RWPE1 (cell line): ENCODE data around the gene NIN.
"Not testable (repeated sequence)": the region's sequence is repeated elsewhere in the genome, so short reads cannot be mapped to it uniquely, and the experiment has no call there.

Experiments
- CTCF ChIA-PET: fragments of 350-600 bp; sonication (Branson Sonifier 250); formaldehyde crosslinking; extraction: SDS; loops from one replicate; lab custom pipeline; 2021; lab: Yijun Ruan, JAX
- POLR2A ChIA-PET: fragments of 400-600 bp; formaldehyde crosslinking; extraction: SDS; loops from one replicate; lab custom pipeline; 2020; ENCODE audit warnings: antibody characterized with exemption; ENCODE audit not compliant: low non-redundant PET; lab: Yijun Ruan, JAX
- DNase-seq: peaks from one replicate; pipeline ENCODE4 v3.0.0; 2012; ENCODE audit warnings: low spot score
- H3K27ac ChIP-seq: fragments of 450-650 bp; 2 replicates; pipeline ENCODE4 v1.5.1; 2017
- TF ChIP-seq, protein P1 (sequence below): fragments of 450-650 bp; conservative IDR thresholded peaks from 2 replicates; pipeline ENCODE4 v1.5.1; 2017; ENCODE audit warnings: low read depth, mild to moderate bottlenecking

Gene NIN

DNA sequence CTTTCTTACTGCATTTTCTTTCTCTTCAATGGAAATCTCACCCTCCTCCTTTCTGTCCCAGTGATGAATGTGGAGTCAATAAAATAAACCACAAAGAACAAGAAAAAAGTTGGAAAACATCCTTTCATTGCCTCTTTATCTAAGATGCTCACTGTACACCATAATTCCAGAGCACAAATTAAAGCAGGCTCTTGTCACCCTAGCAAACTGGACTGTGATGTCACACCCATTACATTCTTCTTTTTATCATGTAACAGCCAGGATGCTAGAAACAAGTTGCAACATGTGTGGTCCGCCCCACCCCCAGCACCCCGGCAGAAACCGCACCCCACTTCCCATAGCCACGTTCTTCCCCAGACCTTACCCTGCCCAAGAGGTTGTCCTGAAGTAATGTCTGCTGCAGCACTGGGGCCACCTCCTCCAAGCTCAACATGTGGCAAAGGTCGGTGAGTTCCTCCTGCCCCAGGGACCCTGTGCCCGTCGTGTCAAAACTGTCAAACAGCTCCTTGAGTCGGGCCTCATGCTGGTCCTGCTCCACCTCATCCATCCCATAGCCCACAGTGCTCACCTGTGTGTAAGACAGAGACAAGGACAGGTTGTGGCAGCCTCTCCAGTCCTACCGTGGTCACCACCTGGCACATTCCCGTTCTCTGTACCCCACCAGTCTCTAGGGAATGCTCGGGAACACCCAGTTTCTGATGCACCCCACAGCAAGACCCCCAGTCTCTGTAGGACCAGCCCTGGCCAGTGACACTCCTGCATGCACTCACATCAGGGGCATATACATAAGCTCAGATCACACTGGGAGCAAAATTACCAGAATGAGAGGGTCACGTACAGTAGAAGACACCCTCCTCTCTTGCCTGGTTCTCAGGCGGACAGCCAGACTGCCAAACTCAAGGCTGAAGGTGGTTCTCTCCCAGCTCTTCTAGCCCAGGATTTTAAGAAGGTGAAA is 9.2 kb downstream of the NIN start:
- TF ChIP-seq, protein P1, sequence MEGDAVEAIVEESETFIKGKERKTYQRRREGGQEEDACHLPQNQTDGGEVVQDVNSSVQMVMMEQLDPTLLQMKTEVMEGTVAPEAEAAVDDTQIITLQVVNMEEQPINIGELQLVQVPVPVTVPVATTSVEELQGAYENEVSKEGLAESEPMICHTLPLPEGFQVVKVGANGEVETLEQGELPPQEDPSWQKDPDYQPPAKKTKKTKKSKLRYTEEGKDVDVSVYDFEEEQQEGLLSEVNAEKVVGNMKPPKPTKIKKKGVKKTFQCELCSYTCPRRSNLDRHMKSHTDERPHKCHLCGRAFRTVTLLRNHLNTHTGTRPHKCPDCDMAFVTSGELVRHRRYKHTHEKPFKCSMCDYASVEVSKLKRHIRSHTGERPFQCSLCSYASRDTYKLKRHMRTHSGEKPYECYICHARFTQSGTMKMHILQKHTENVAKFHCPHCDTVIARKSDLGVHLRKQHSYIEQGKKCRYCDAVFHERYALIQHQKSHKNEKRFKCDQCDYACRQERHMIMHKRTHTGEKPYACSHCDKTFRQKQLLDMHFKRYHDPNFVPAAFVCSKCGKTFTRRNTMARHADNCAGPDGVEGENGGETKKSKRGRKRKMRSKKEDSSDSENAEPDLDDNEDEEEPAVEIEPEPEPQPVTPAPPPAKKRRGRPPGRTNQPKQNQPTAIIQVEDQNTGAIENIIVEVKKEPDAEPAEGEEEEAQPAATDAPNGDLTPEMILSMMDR = no peak
- POLR2A ChIA-PET = interaction anchor here (0.6 kb wide), 1 partner anchor 1152 kb away, joined by 7 read pairs; no protein-coding TSS in a partner anchor
- DNase-seq = peak; percentile 53
- CTCF ChIA-PET = interaction anchor here (0.5 to 1.4 kb wide), 3 partner anchors 31 to 913 kb away, joined by 3 read pairs; no protein-coding TSS in a partner anchor
- peak overlapping the region; percentile 22; the same call in 1 of the 2 replicates for H3K27ac ChIP-seq

DNA sequence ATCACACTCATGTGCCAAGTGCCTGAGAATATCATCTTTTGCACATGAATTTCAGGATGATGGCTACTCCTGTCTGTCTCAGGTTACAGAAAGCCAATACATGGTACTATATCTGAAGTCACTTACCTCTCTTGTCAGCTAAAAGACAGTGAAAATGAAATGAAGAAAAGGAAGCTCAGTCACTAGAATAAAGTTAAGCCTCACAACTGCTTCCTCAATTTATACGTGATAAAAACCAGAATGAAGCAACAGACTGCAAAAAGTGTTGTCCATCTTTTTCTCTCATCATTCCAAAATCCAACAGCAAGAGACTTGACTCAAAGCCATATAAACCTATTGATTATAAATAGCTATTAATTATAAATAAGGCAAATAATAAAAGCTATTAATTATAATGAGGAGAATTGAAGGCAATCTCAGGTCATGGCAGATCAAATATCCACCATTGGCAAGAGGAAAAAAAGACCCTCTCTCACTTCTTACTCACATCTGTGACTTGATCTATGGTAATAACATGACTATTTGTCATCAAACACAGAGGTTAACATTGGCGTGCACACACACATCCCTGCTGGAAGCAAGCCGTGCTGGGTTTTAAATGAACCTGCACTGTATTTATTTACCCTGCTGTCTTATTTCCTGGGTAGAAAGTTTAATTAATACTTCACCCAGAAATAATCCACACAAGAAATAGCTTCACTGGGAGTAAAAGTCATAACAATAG is 10.0 kb downstream of the NIN start:
- DNase-seq = peak; percentile 4
- TF ChIP-seq, protein P1 = no peak
- CTCF ChIA-PET = interaction anchor here (0.5 to 1.4 kb wide), 2 partner anchors 30 to 43 kb away, joined by 3 read pairs; no protein-coding TSS in a partner anchor
- POLR2A ChIA-PET = interaction anchor here (0.6 kb wide), 1 partner anchor 11 kb away, joined by 3 read pairs; no protein-coding TSS in a partner anchor
- H3K27ac ChIP-seq = no peak overlapping the region

DNA sequence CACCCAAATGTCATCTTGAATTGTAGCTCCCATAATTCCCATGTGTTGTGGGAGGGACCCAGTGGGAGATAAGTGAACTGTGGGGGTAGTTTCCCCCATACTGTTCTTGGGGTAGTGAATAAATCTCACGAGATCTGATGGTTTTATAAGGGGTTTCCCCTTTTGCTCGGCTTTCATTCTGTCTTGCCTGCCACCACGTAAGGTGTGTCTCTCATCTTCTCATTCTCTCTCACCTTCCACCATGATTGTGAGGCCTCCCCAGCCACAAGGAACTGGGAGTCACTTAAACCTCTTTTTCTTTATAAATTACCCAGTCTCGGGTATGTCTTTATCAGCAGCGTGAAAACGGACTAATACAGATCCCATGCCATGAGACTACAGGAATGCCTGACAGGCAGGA is 11.7 kb downstream of the NIN start:
- POLR2A ChIA-PET, H3K27ac ChIP-seq, DNase-seq: not testable (repeated sequence)
- CTCF ChIA-PET = interaction anchor here (0.7 kb wide), 1 partner anchor 35 kb away, joined by 3 read pairs; no protein-coding TSS in a partner anchor

DNA sequence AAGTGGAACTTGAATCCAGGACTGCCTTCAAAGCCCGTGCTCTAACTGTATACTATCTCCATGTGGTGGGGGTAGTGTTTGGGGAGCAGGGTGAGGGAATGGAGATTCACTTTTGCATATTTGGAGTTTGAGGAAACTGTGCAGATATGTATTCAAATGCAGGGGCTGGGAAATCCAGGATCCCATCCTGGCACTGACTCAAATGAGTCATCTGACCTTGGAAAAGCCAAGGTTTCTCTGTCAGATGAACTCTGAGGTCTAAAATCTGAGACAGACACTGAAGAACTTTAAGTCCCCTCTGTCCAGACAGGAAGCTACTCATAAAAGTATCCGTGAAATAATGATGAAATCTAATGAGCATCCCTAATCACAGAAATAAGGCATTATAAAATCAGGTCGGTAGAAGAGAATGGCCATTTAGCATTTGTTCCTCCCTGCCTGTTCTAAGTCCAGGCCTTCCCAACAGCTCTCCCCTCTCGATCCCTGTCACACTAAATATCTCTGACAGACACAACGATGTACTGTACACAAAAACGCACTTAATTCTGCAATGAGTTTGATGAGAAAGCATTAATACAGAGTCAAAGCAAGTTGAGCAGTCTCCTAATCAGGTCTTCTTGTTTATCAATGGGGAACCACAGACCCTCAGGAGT is 14.4 kb downstream of the NIN start:
- DNase-seq = no peak
- ChIA-PET CTCF (interaction anchor here (0.6 kb wide), 1 partner anchor 77 kb away, joined by 3 read pairs; no protein-coding TSS in a partner anchor), POLR2A (no interaction called here)
- TF ChIP-seq, protein P1 = no peak
- H3K27ac ChIP-seq = no peak overlapping the region

DNA sequence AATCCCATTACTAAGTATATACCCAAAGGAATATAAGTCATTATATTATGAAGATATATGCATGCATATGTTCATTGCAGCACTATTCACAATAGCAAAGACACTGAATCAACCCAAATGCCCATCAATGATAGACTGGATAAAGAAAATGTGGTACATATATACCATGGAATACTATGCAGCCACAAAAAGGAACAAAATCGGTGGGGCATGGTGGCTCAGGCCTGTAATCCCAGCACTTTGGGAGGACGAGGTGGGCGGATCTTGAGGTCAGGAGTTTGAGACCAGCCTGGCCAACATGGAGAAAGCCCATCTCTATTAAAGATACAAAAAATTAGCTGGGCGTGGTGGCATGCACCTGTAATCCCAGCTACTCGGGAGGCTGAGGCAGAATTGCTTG is 15.4 kb downstream of the NIN start:
- POLR2A ChIA-PET, DNase-seq, H3K27ac ChIP-seq, CTCF ChIA-PET: not testable (repeated sequence)

DNA sequence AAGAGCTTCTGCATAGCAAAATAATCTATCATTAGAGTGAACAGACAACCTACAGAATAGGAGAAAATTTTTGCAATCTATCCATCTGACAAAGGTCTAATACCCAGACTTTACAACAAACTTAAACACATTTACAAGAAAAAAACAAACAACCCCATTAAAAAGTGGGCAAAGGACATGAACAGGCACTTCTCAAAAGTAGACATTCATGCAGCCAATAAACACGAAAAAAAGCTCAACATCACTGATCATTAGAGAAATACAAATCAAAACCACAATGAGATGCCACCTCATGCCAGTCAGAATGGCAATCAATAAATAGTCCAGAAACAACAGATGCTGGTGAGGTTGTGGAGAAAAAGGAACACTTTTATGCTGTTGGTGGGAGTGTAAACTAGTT is 15.9 kb downstream of the NIN start:
- H3K27ac ChIP-seq, POLR2A ChIA-PET, CTCF ChIA-PET, DNase-seq: not testable (repeated sequence)

DNA sequence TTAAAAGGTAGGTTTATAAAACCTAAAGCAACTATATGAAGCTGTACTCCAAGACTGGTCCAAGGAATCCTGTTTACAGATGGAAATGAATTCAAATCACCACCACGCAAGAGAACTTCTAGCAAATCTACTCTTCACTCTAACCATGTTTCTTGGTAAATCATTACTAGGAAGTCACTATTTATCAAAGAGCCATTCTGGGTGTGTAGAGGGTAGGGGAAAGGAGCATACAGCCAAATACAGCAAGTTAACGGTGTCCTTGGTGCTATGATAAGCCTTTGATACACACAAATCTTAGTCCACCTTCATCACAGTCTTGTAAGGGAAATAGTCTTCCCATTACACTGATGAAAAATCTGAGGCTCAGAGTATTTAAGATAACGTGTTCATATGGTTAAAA is 16.8 kb downstream of the NIN start:
- POLR2A ChIA-PET = no interaction called here
- no peak overlapping the region for H3K27ac ChIP-seq
- no peak for DNase-seq
- TF ChIP-seq, protein P1 = no peak
- CTCF ChIA-PET = no interaction called here
